Left hindlimb (tissue), 1 donor: ENCODE measurements around the gene SUN3.
"Not testable (repeated sequence)": the region's sequence is repeated elsewhere in the genome, so short reads cannot be mapped to it uniquely, and the experiment has no call there.

ENCODE experiments used
- DNase-seq: peaks from one replicate; pipeline ENCODE4 v3.0.0-alpha.2; 2018

The SUN3 gene

DNA sequence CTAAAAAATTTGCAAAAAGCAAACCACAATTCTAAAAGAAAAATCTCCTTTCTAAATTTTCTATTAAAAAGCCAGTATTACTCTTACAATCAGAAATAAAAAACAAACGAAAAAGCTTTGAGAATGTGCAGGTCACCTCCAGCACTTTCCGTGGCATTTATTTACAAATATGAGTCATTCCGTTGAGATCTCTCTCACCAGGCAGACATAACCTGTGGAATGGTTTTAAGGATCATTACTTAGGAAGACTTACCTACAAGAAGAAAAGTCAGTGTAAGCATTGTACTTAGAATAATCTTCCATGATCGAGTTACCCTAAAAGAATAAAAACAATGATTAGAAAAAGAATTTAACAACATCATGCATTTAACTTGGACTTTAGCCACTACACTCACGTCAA, 3.3 kb downstream of the SUN3 start:
- no peak for DNase-seq

DNA sequence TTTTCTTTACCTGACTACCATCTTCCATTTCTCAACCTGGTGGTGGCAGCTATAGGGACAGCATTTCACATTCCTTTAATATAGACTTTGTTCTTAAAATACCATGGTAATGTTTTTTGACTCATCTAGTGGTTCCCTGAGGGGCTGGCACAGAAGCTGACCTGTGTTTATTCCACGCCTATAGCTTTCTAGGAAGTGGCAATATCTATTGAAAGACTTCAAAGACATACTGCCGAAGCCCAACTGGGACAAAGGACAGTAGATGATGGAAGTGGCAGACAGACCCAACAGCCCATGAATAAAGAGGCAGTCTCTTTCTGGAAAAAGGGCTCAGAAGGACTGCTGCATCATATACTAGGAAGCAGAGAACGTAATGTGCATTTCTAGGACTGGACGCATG, 11.2 kb downstream of the SUN3 start:
- DNase-seq = no peak

DNA sequence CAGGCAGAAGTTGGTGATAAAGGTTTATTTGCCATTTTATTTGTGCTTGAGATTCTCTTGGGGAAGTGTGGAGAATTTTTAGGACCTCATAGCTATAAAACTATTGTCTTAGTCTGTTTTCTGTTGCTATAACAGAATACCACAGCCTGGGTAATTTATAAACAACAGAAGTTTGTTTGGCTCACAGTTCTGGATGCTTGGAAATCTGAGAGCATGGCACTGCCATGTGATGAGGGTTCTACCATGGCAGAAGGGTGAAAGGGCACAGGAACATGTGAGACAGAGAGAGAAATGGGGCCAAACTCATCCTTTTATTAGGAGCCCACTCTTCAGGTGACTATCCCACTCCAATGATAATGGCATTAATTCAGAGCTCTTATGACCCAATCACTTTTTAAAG, 12.3 kb downstream of the SUN3 start:
- DNase-seq = no peak

DNA sequence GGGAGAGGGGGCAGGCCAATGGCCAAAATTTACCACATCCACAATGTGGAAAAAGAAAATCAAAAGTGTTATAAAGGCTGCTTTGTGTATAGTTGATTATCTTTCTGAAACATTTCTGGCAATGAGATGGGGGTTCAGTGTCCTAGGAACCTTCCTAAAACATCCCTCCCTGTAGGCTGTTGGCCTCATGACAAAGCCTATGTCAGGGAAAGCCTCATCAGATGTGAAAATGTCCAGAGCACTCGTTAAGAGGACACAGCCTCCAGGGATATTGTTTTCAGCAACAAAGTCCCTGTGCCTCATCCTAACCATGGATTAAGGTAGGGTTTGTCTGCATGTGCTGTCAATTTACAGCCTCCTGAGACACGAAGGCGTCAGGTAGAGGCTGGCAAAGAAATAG, 17.0 kb downstream of the SUN3 start:
- DNase-seq = no peak

DNA sequence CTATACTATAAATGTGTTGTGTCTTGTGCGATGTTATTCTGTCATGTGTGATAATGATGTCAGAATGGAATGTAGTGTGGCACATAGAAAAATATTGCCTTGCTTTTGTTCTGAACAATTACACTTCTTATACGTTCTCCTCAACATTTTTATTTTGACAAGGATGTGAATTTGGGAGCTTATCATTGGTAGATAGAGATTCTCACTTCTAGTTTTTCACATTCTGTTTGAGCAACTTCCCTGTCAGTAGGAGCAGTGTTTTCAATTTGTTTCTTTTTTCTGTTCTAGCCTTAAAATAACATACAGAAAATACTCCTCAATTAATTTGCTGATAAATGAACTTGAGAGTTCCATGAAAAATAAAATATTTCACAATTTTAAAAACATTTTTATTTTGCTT, 17.6 kb downstream of the SUN3 start:
- no peak for DNase-seq

DNA sequence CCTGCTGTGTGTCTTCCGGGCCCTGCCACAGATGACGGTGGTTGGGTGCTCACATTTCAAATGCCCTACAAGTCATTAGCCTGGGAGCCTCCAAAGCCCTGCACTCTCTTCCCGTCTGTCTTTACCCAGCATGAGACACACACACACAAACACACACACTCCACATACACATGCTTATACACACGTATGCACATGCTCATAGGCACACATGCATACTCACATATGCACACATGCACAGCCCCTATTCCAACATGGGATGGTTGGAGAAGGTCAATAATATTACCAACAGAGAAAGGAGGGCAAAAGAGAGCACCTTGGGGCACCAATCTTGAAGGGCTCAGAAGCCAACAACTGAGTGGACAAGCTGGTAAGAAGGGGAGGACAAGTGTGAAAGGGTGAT, 19.0 kb downstream of the SUN3 start:
- no peak for DNase-seq

DNA sequence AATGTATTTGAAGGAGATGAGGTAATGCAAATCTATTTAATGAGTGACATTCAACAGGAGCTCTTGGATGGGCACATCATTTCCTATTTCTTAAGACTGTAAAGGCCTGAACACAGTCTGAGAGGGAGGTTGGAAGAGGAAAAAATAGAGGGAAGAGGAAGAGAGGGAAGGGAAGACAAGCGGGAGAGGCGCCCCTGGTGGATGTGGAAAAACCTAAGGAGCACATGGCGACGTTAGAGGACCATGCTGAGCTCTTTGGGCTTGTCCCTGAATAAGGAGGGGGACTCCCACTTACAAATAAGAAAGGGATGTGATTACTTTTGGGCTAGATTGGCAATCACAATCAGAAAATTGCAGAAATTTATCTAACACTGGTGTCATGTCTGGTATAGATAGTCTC, 19.6 kb downstream of the SUN3 start:
- no peak for DNase-seq

DNA sequence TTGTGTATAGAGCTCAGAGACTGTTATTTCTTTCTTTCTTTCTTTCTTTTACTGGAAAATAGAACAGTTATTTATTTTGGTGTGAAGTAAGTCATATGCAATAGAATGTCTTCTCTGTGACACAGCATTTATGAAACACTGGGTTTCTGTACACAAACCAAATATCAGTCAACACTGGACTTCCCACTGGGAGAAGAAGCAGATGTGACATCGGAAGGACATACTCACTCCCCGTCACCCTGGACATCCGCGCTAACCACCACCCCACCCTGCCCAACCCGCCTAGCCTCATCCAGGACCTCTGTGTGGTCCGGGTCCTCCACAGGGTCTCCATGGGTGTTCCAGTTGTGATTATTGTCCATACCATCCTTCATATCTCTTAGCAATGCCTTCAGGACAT, 22.0 kb downstream of the SUN3 start:
- no peak for DNase-seq

DNA sequence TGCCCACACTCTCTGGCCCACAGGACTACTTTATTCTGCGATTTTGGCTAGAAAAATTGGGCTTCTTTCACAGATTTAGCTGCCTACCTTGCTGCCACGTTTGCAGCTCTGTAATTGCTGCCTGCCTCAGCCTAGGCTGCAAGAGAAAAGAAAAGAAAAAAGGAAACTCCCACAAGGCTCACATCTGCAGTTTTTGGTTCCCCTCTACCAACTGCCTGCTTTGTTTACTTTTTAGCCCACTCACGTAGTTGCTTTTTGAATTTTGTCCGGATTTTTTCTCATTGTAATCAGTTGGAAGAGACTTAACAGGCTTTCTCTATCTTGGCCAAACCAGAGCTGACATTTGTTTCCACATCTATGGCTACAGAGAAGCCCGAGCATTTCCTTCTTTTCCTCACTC, 24.3 kb downstream of the SUN3 start:
- no peak for DNase-seq

DNA sequence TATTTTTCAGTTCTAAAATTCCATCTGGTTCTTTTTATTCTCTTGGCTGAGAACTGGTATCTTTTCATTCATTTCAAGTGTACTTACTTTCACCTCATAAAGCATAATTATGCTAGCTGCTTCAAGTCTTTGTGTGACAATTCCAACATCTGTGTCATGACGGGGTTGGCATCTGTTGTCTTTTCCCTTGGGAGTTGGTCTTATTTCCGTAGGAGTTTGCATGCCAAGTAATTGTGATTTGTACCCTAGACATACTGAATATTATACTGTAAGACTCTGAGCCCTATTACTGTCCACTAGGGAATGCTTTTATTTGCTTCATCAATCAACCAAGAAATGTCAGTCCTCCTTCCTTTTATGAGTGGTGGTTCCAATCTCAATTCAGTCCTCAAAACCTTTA, 24.9 kb downstream of the SUN3 start:
- no peak for DNase-seq

DNA sequence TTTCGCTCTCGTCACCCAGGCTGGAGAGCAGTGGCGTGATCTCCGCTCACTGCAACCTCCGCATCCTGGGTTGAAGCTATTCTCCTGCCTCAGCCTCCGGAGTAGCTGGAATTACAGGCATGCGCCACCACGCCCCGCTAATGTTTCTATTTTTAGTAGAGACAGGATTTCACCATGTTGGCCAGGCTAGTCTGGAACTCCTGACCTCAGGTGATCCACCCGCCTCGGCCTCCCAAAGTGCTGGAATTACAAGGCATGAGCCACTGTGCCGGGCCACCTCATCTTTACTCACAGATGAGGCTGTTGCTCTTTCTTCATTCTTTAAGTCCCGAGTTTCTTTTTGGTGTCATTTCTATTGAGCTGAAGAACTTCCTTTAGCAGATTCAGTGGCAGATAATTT, 28.7 kb downstream of the SUN3 start:
- not testable (repeated sequence) for DNase-seq

DNA sequence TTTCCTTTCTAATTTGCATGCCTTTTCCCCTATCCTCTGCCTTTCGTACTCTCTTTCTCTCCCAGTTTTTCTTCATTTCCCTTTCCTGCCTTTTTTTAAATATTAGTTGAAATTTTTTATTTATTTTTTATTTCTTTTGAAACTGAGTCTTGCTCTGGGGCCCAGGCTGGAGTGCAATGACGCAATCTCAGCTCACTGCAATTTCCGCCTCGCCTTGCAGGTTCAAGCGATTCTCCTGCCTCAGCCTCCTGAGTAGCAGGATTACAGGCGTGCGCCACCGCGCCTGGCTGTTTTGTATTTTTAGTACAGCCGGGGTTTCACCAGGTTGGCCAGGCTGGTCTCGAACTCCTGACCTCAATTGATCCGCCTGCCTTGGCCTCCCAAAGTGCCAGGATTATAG, 29.5 kb downstream of the SUN3 start:
- no peak for DNase-seq

DNA sequence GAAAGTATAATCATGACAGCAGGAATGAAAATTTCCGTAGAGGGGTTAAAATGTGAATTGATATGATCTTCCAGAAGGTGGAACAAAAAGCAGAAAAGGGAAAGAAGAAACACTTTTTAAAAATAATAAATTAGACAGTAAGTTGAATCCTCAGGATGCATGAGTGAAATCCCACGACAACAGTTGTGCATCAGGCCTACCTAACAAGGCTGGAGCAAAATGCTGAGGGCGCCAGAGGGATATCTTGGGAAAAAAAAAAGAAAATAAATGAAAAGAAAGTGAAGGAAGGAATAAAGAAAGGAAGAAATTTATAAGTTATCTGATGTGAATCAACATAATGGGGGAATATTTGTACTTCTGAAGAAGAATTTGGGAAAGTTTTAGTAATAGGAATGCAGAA, 36.5 kb downstream of the SUN3 start:
- DNase-seq = no peak

DNA sequence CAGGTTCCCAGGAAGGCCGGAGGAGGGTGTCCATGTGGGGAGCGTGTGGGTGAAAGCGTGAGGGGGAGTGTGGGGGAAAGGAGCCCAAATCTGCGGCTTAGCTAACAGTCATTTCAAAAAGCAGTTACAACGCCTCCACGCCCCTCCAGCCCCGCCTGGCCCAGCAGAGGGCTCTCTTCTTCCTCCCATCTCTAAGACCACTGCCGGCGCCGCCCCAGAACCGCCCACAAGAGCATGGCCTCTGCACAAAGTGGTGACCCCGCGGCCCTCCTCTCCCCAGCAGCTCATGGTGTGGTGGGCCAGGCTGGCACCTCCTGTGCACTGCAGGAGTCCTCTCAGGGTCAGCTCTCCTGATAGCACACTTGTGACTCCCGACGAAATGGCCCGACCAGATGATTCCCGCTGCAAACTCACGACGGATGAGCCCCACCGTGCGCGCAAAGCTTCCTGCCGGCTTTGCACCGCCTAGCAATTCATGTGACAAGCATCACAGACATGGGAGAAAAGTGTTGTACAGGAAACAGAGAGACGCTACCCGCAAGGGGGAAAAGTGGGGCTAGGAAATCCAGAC, 37.1 kb downstream of the SUN3 start:
- peak; percentile 89 for DNase-seq

DNA sequence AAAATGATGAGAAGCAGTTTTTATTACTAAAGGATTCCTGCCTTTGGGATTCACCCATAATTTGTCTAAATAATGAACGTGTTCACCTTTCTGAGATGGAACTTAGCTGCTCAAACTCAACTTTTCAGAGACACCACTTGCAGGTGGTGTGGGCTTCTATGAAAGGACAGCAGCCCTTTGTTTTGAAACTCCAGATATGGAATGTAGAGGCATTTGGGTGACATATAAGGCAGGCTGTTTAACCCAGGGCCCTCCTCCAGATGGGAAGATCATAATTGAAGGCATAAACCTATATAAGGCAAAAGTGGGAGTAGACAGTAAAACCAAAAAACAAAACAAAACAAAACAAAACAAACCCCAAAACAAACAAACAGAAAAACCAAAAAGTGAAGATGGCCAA, 37.6 kb downstream of the SUN3 start:
- no peak for DNase-seq

DNA sequence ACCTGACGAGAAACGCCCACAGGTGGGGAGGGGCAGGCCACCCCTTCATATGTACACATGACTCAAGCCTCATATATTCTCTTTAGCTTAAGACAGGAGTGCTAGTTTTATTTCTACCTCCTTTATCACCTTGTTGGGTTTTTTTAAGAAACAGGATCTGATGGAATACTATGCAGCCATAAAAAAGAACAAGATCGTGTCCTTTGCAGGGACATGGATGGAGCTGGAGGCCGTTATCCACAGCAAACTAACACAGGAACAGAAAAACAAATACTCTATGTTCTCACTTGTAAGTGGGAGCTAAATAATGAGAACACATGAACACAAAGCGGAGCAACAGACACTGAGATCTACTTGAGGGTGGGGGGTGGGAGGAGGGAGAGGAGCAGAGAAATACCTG, 38.3 kb downstream of the SUN3 start:
- DNase-seq = no peak

DNA sequence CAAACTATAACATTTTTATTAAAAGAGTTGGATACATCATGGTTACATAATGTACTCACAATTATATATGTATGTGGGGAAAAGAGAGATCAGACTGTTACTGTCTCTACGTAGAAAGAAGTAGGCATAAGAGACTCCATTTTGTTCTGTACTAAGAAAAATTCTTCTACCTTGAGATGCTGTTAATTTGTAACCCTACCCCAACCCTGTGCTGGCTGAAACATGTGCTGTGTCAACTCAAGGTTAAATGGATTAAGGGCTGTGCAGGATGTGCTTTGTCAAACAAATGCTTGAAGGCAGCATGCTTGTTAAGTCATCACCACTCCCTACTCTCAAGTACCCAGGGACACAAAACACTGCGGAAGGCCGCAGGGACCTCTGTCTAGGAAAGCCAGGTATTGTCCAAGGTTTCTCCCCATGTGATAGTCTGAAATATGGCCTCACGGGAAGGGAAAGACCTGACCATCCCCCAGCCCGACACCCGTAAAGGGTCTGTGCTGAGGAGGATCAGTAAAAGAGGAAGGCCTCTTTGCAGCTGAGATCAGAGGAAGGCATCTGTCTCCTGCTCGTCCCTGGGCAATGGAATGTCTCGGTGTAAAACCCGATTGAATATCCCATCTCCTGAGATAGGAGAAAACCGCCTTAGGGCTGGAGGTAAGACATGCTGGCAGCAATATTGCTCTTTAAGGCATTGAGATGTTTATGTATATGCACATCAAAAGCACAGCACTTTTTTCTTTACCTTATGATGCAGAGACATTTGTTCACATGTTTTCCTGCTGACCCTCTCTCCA, 39.1 kb downstream of the SUN3 start:
- DNase-seq = not testable (repeated sequence)

DNA sequence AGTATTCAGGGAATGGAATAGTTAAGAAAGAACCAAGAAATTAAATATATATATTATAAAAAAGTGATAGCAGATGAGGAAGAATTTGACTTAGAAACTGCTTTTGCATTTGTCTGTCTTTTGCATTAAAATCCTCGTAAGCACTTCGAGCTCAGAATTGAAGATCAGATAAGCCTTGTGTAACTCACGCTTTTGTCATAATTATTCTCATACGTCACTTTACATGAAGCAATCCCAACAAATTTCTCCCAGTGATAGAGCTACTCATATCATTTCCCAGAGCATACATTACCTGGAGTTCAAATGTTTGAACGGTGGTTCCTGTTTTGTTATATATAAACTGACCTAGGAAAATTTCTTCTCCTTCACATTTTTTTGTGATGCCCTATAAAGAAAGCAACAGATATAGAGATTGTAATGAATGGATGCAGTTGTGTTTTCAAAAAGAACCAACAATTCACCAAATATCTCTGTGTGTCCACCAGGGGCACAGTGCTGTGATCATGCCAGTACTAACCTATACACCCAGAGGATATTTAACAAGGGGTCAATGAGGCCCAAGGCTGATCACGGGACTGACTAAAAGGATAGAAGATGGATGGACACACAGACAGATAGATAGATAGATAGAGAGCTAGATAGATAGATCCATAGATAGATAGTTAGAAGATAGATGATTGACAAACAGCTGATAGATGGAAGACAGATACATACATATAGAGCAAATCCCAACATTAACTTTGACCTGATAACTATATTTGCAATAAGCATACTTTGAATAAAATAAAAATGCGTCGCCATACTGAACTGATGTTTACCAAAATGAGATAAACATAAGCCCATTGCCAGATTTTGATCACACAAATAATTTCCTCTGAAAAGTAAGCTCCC, 40.2 kb downstream of the SUN3 start:
- DNase-seq = no peak

DNA sequence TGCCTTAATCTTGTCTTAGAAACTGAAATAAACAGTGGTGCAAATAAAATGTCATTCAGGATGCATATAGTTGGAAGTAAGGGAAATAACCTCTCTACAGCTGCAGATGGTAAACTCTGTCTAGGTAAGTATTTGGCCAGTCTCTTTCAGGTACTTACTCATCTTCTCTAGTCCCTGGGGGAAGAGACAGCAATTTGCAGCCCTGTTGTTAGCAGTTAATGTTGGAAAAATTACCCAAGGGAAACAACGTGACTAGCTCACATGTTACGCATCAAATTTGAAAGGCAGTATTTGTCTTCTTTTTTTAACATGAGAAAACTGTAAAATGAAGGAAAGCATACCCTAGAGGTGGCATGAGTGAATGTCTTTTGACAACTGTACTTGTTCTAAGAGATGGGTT, 46.3 kb downstream of the SUN3 start:
- no peak for DNase-seq

DNA sequence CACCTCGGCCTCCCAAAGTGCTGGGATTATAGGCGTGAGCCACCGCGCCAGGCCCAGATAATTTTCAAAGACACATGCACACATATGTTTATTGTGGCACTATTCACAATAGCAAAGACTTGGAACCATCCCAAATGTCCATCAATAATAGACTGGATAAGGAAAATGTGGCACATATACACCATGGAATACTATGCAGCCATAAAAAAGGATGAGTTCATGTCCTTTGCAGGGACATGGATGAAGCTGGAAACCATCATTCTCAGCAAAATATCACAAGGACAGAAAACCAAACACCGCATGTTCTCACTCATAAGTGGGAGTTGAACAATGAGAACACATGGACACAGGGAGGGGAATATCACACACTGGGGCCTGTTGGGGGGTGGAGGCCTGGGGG, 48.3 kb downstream of the SUN3 start:
- DNase-seq = not testable (repeated sequence)

DNA sequence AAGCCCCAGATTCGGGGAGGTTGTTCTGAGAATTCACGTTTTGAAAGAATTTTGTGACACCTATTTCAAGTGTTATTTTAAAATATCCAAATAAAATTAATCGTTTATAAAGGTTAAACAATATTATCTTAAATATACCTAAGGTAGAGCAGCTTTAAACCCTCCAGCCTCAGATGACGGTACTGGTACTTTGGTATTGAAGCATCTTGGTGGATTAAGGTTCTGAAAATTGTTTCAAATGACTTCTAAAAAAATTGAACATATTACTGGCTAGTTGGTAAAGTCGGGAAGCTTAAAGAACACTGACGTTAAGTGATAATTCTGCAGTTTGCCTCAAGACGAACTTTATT, 49.1 kb downstream of the SUN3 start:
- DNase-seq = no peak

DNA sequence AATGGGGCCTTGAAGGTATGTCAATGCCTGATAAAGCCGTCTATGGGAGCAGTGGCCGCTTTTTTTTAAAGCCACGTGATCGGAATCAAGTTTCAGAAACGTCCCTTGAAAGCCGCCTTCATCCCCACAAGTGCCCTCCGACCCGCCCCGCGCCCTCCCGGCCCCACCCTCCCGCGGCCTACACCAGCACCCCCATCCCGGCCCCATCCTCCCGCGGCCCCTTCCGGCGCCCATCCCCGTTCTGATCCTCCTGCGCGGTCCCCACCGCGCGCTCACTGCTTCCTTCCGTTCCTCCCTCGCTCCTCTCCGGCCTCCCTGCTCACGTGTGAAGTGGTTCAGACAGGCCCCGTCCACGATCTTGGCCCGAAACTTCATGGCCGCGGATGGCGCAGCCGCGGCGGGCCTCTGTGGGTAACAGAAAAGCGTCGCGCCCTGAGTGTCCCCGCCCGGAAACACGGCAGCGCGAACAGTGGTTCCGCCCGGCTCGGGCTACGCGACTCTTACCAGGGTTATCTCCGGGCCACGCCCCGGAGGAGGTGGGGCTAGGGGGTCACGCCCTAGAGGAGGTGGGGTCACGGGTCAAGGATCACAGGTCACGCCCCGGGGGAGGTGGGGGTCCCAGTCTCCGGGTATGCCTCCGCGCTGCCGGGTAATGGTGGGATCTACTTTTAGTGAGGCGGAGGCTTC, 49.6 kb downstream of the SUN3 start, which contains the start of gene HUS1:
HUS1 (minus strand) TSS at position 471 of the 687 bp plus-strand sequence; CDS start at position 375, 96 bp downstream.
- DNase-seq = peak; percentile 91

DNA sequence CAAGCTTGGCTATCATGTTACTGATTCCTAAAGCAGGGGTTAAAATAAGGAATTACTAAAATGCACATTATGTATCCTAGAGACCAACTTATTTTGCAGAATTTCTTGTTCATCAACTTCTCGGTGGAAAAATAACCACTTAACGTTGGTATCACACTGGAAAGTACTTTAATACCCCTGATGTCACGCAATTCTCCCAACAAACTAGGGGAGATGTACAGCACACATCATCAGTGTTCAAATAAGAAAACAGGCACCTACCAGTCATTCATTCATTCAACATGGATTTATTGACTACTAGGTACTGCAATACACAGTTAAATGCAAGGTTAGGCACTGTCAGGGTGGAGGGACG, 50.1 kb downstream of the SUN3 start:
- DNase-seq = no peak
